H9 (cell line): ENCODE data around the gene MGAT4A. TPM values are rescaled to one million over a fixed set of nuclear protein-coding genes. Genes with fewer than 3 reads are reported as not detected.

ENCODE experiments used
- DNase-seq: peaks from one replicate; pipeline ENCODE4 v3.0.0-alpha.2; 2017
- H2AFZ ChIP-seq: one replicate; pipeline ENCODE4 v1.6.1; 2013; ENCODE audit warnings: mild to moderate bottlenecking, low read length, control low read depth, moderate library complexity
- H2AK5ac ChIP-seq: 2 replicates; pipeline ENCODE4 v1.6.1; 2013; ENCODE audit warnings: low read length, control low read depth, mixed read lengths; ENCODE audit not compliant: insufficient read length
- H2BK120ac ChIP-seq: one replicate; pipeline ENCODE4 v1.6.1; 2013; ENCODE audit warnings: low read depth, mild to moderate bottlenecking, low read length, control low read depth, inconsistent platforms; ENCODE audit not compliant: poor library complexity, severe bottlenecking
- H2BK12ac ChIP-seq: 2 replicates; pipeline ENCODE4 v1.6.1; 2013; ENCODE audit warnings: low read length, control low read depth, mixed read lengths, low read depth; ENCODE audit not compliant: insufficient read length
- H2BK15ac ChIP-seq: 2 replicates; pipeline ENCODE4 v1.6.1; 2013; ENCODE audit warnings: low read depth, low read length, control low read depth
- H2BK20ac ChIP-seq: one replicate; pipeline ENCODE4 v1.6.1; 2013; ENCODE audit warnings: low read depth, mild to moderate bottlenecking, low read length, control low read depth, inconsistent platforms; ENCODE audit not compliant: poor library complexity, severe bottlenecking
- H2BK5ac ChIP-seq: 2 replicates; pipeline ENCODE4 v1.6.1; 2013; ENCODE audit warnings: low read length, control low read depth, mixed read lengths; ENCODE audit not compliant: insufficient read length
- H3K14ac ChIP-seq: 2 replicates; pipeline ENCODE4 v1.6.1; 2013; ENCODE audit warnings: low read length, control low read depth; ENCODE audit not compliant: insufficient read depth
- H3K18ac ChIP-seq: 2 replicates; pipeline ENCODE4 v1.6.1; 2013; ENCODE audit warnings: low read depth, mild to moderate bottlenecking, mixed read lengths, low read length, control low read depth; ENCODE audit not compliant: insufficient read length
- H3K23ac ChIP-seq: 2 replicates; pipeline ENCODE4 v1.6.1; 2013; ENCODE audit warnings: low read length, control low read depth, mixed read lengths, low read depth; ENCODE audit not compliant: insufficient read length
- H3K23me2 ChIP-seq: 2 replicates; pipeline ENCODE4 v1.6.1; 2013; ENCODE audit warnings: low read depth, mild to moderate bottlenecking, mixed read lengths, low read length, control low read depth; ENCODE audit not compliant: insufficient read length, poor library complexity, severe bottlenecking
- H3K27ac ChIP-seq: 2 replicates; pipeline ENCODE4 v1.5.1; 2013; ENCODE audit warnings: low read length, control low read depth, mixed read lengths, low read depth; ENCODE audit not compliant: insufficient read length
- H3K27me3 ChIP-seq: 2 replicates; pipeline ENCODE4 v1.6.1; 2013; ENCODE audit warnings: low read length, control low read depth, inconsistent platforms; ENCODE audit not compliant: insufficient read depth
- H3K4ac ChIP-seq: 2 replicates; pipeline ENCODE4 v1.6.1; 2013; ENCODE audit warnings: low read depth, mild to moderate bottlenecking, control low read depth, inconsistent platforms, low read length, moderate library complexity
- H3K4me1 ChIP-seq: 2 replicates; pipeline ENCODE4 v1.6.1; 2013; ENCODE audit warnings: low read length, control low read depth, inconsistent platforms; ENCODE audit not compliant: insufficient read depth
- H3K4me2 ChIP-seq: 2 replicates; pipeline ENCODE4 v1.6.1; 2013; ENCODE audit warnings: low read length, control low read depth, mixed read lengths; ENCODE audit not compliant: insufficient read length, insufficient read depth
- H3K56ac ChIP-seq: 2 replicates; pipeline ENCODE4 v1.6.1; 2013; ENCODE audit warnings: low read depth, mild to moderate bottlenecking, mixed read lengths, low read length, control low read depth; ENCODE audit not compliant: insufficient read length
- H3K79me1 ChIP-seq: 2 replicates; pipeline ENCODE4 v1.6.1; 2013; ENCODE audit warnings: low read depth, mild to moderate bottlenecking, moderate library complexity, low read length, control low read depth, inconsistent platforms; ENCODE audit not compliant: insufficient read depth, poor library complexity, severe bottlenecking
- H3K79me2 ChIP-seq: 2 replicates; pipeline ENCODE4 v1.6.1; 2013; ENCODE audit warnings: low read length, control low read depth, inconsistent platforms; ENCODE audit not compliant: insufficient read depth
- H3K9ac ChIP-seq: 2 replicates; pipeline ENCODE4 v1.6.1; 2013; ENCODE audit warnings: low read length, control low read depth, mixed read lengths; ENCODE audit not compliant: insufficient read length; ENCODE audit errors: extremely low read depth
- H3K9me3 ChIP-seq: one replicate; pipeline ENCODE4 v1.6.1; 2013; ENCODE audit warnings: low read depth, low read length, inconsistent platforms; ENCODE audit not compliant: control insufficient read depth
- H3T11ph ChIP-seq: one replicate; pipeline ENCODE4 v1.6.1; 2013; ENCODE audit warnings: mild to moderate bottlenecking, low read length, control low read depth, inconsistent platforms
- H4K20me1 ChIP-seq: one replicate; pipeline ENCODE4 v1.6.1; 2013; ENCODE audit not compliant: control insufficient read depth, insufficient read length, insufficient read depth
- H4K5ac ChIP-seq: 2 replicates; pipeline ENCODE4 v1.6.1; 2013; ENCODE audit warnings: low read depth, mild to moderate bottlenecking, mixed read lengths, low read length, control low read depth; ENCODE audit not compliant: insufficient read length
- H4K8ac ChIP-seq: replicated peaks from 2 replicates; pipeline ENCODE4 v1.6.1; 2013; ENCODE audit warnings: low read length, control low read depth, mixed read lengths, low read depth; ENCODE audit not compliant: insufficient read length
- H4K91ac ChIP-seq: 2 replicates; pipeline ENCODE4 v1.6.1; 2013; ENCODE audit warnings: low read depth, mild to moderate bottlenecking, moderate library complexity, mixed read lengths, low read length, control low read depth; ENCODE audit not compliant: insufficient read length
- H3K27ac Mint-ChIP-seq, 3 experiments: 2 replicates in 2 of 3; 3 replicates in 1 of 3; pipeline ENCODE4 v1.8.0; 2020 to 2021; ENCODE audit warnings: mixed read lengths in 3 of 3, mild to moderate bottlenecking in 1 of 3, moderate library complexity in 1 of 3
- H3K27me3 Mint-ChIP-seq: 2 replicates; pipeline ENCODE4 v1.8.0; 2021; ENCODE audit warnings: low read depth, mild to moderate bottlenecking, moderate library complexity, mixed read lengths
- H3K36me3 Mint-ChIP-seq, 3 experiments: 2 replicates in 2 of 3; 3 replicates in 1 of 3; pipeline ENCODE4 v1.8.0; 2020 to 2021; ENCODE audit warnings: low read depth in 3 of 3, mixed read lengths in 3 of 3; ENCODE audit not compliant: insufficient read depth in 1 of 3
- H3K4me1 Mint-ChIP-seq, 2 experiments: 2 replicates each; pipeline ENCODE4 v1.8.0; 2020; ENCODE audit warnings: mixed read lengths in 2 of 2
- H3K4me3 Mint-ChIP-seq, 2 experiments: 2 replicates in 1 of 2; 3 replicates in 1 of 2; pipeline ENCODE4 v1.8.0; 2020 to 2021; ENCODE audit warnings: mild to moderate bottlenecking in 2 of 2, mixed read lengths in 2 of 2, moderate library complexity in 1 of 2
- H3K9me3 Mint-ChIP-seq, 2 experiments: 2 replicates in 1 of 2; 3 replicates in 1 of 2; pipeline ENCODE4 v1.8.0; 2020; ENCODE audit warnings: mild to moderate bottlenecking in 2 of 2, mixed read lengths in 2 of 2, moderate library complexity in 1 of 2
- WGBS: extraction: QIAGEN DNeasy Blood & Tissue Kit; methylation state at CpG from one replicate; pipeline ENCODE4 v1.1.7; 2013; ENCODE audit warnings: missing lambda C conversion rate, low lambda C conversion rate, mixed read lengths; ENCODE audit not compliant: insufficient read length; ENCODE audit errors: extremely low coverage; 5-methylcytosine and 5-hydroxymethylcytosine counted together
- total RNA-seq: library from RNA; stranded (reverse); gene quantifications from 2 replicates; pipeline ENCODE4 v1.2.1, GENCODE V29; 2021
- TF ChIP-seq, protein P1 (sequence below): fragments of 200-600 bp; sonication (generic); conservative IDR thresholded peaks from 3 replicates; pipeline ENCODE4 v1.8.0; 2021; ENCODE audit warnings: antibody characterized with exemption, mild to moderate bottlenecking

Gene MGAT4A
- total RNA-seq, 1 experiment from 2014 or later: 3.5 TPM

GRCh38 chr2:98696200-98696599 lies 34.7 kb downstream of the MGAT4A start:
- Mint-ChIP-seq H3K27me3 (no peaks in the 10 kb centered on the region; the same call in 1 of the 2 replicates), H3K27ac (no peak overlapping the region), H3K4me1 (no peaks in the 10 kb centered on the region), H3K9me3 (no peaks in the 10 kb centered on the region), H3K36me3 (no peaks in the 10 kb centered on the region), H3K4me3 (no peak overlapping the region)
- Histone ChIP-seq H3K4me1 (no peaks in the 10 kb centered on the region), H2BK20ac (no peak overlapping the region), H4K20me1 (no peaks in the 10 kb centered on the region), H4K5ac (no peak overlapping the region), H3T11ph (no peak overlapping the region), H3K27me3 (no peaks in the 10 kb centered on the region), H3K14ac (no peak overlapping the region), H3K18ac (no peak overlapping the region), H3K79me2 (no peaks in the 10 kb centered on the region), H3K4ac (no peak overlapping the region), H2BK5ac (no peak overlapping the region), H2AK5ac (no peak overlapping the region), H3K4me2 (no peak overlapping the region), H3K56ac (no peak overlapping the region), H3K23ac (no peak overlapping the region), H2AFZ (no peak overlapping the region), H3K9me3 (no peaks in the 10 kb centered on the region), H3K27ac (no peak overlapping the region), H4K8ac (no peak overlapping the region), H2BK12ac (no peak overlapping the region), H3K9ac (no peak overlapping the region), H3K79me1 (no peaks in the 10 kb centered on the region), H3K23me2 (no peaks in the 10 kb centered on the region), H4K91ac (no peak overlapping the region), H2BK120ac (no peak overlapping the region), H2BK15ac (no peak overlapping the region)
- WGBS: no CpG with 5 or more reads among the region's 4 CpGs
- TF ChIP-seq, protein P1, sequence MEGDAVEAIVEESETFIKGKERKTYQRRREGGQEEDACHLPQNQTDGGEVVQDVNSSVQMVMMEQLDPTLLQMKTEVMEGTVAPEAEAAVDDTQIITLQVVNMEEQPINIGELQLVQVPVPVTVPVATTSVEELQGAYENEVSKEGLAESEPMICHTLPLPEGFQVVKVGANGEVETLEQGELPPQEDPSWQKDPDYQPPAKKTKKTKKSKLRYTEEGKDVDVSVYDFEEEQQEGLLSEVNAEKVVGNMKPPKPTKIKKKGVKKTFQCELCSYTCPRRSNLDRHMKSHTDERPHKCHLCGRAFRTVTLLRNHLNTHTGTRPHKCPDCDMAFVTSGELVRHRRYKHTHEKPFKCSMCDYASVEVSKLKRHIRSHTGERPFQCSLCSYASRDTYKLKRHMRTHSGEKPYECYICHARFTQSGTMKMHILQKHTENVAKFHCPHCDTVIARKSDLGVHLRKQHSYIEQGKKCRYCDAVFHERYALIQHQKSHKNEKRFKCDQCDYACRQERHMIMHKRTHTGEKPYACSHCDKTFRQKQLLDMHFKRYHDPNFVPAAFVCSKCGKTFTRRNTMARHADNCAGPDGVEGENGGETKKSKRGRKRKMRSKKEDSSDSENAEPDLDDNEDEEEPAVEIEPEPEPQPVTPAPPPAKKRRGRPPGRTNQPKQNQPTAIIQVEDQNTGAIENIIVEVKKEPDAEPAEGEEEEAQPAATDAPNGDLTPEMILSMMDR: no peak
- DNase-seq: no peak
